Skeletal muscle tissue (tissue), 4 donors: Measurements from ENCODE around the gene ENTREP1. TPM values are rescaled to one million over a fixed set of nuclear protein-coding genes. Genes with fewer than 3 reads are reported as not detected.

Source experiments
- H3K27ac ChIP-seq: one replicate; pipeline ENCODE4 v1.7.0; 2013; ENCODE audit warnings: mild to moderate bottlenecking, low read depth, low read length, inconsistent platforms
- H3K27me3 ChIP-seq, 3 donors: one replicate each; pipeline ENCODE4 v1.7.0; 2013; ENCODE audit warnings: low read length in 3 of 3; ENCODE audit not compliant: control insufficient read depth in 3 of 3, insufficient read depth in 3 of 3
- H3K36me3 ChIP-seq, 3 donors: one replicate each; pipeline ENCODE4 v1.7.0; 2013; ENCODE audit warnings: low read length in 3 of 3; ENCODE audit not compliant: control insufficient read depth in 3 of 3, insufficient read depth in 3 of 3
- H3K4me1 ChIP-seq, 3 donors: one replicate each; pipeline ENCODE4 v1.7.0; 2013; ENCODE audit warnings: low read length in 3 of 3, mild to moderate bottlenecking in 3 of 3; ENCODE audit not compliant: control insufficient read depth in 3 of 3, insufficient read depth in 3 of 3
- H3K4me3 ChIP-seq, 3 donors: one replicate each; pipeline ENCODE4 v1.7.0; 2013; ENCODE audit warnings: low read length in 3 of 3
- H3K9ac ChIP-seq, 3 donors: one replicate each; pipeline ENCODE4 v1.7.0; 2013; ENCODE audit warnings: low read length in 3 of 3, mild to moderate bottlenecking in 3 of 3, moderate library complexity in 2 of 3, low read depth in 1 of 3
- H3K9me3 ChIP-seq, 3 donors: one replicate each; pipeline ENCODE4 v1.7.0; 2013; ENCODE audit warnings: low read length in 3 of 3; ENCODE audit not compliant: control insufficient read depth in 3 of 3
- total RNA-seq: library from RNA; depleted of rRNA; stranded (reverse); fragments of >200 nt; gene quantifications from one replicate; pipeline ENCODE4 v1.2.3, GENCODE V29; 2014
- donor health status: Osteomylitis.

Gene ENTREP1, protein sequence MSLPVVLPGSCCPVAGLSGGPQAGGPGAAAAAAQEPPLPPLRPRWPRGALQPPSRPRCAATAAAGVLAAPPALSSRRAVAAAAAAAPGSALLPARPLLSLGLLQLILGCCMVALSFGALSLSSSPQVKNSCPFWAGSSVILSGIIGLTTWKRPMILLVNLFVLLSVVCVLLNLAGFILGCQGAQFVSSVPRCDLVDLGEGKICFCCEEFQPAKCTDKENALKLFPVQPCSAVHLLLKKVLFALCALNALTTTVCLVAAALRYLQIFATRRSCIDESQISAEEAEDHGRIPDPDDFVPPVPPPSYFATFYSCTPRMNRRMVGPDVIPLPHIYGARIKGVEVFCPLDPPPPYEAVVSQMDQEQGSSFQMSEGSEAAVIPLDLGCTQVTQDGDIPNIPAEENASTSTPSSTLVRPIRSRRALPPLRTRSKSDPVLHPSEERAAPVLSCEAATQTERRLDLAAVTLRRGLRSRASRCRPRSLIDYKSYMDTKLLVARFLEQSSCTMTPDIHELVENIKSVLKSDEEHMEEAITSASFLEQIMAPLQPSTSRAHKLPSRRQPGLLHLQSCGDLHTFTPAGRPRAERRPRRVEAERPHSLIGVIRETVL
- 15.1 TPM for total RNA-seq

DNA sequence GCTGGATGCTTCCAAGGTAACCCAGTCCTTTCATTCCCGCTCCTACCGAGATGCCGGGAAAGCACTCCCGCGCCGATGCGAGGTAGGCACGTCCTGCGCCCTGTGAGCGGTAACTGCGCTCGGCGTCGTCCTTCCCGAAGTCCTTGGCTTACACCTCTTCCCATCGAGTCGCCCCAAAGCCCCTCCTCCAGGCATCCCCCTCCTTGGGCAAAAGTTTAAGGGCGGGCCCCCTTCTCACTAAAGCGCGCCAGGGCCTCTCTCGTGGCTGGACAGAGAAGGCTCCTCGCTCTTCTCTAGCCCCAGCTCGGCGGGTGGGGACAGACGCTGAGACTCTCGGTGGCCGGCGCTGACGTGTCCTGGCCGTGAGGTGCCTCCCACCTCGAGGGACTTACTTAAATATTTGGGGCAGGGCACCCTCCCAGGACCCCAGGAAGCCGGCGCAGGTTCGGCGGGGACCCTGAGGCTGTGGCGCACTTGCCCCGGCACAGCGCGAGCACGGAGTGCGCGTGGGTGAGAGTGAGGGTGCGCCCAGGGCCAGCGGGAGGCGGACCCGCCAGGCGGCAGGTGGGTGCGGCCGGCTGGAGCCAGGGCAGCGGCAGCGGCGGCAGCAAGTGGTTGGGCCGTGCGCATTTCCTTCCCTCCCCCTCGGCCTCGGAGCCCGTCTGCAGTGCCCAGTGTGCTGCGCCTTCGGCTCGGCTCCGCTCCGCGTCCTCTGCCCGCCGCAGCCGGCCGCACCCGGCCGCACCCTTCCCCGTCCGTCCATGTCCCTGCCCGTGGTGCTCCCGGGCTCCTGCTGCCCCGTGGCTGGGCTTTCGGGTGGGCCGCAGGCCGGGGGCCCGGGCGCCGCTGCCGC lies at the start of gene ENTREP1:
ENTREP1 (plus strand) TSS at position 667 of the 853 bp plus-strand sequence; CDS start at position 762, 95 bp downstream.
- H3K9ac ChIP-seq: peak within 1 kb of the TSS; percentile 79 to 90 (median 82)

DNA sequence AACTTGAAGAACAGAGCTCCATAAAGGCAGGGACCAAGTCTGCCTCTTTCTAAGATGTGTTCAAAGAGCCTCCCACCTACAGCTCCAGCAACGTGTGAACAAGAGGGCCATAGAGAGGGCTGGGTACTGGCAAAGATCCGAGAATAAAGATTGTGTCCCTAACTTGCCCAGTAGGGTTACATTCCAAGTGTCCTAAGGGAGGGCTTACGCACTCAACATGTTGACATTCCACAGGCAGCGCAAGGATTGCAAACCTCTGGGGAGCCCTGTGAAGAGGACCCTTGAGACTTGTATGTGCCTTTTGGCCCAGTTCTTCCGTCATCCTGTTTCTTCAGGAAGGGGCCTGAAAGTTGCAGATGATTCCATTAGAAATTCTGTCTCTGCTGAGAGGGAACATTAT lies 48.2 kb upstream of the ENTREP1 start:
- H3K27ac ChIP-seq: no peak overlapping the region
- peaks cover 0 to 2% (median 0%) of the 10 kb centered on the region in 3 donors for H3K9me3 ChIP-seq
- H3K36me3 ChIP-seq: no peaks in the 10 kb centered on the region
- no peaks in the 10 kb centered on the region for H3K27me3 ChIP-seq
- H3K4me3 ChIP-seq: no peak overlapping the region
- H3K4me1 ChIP-seq: peaks cover 8 to 17% (median 16%) of the 10 kb centered on the region in 3 donors
- H3K9ac ChIP-seq: no peak overlapping the region

More for the DNA sequence above, at the start of gene ENTREP1:
- peaks cover 0 to 6% (median 0%) of the 10 kb centered on the region in 3 donors for H3K27me3 ChIP-seq
- peak within 1 kb of the TSS; percentile 73 for H3K27ac ChIP-seq
- no peaks in the 10 kb centered on the region for H3K36me3 ChIP-seq
- H3K4me1 ChIP-seq: peaks cover 11 to 16% (median 13%) of the 10 kb centered on the region in 3 donors
- H3K4me3 ChIP-seq: peak within 1 kb of the TSS; percentile 75 to 85 (median 82)
- H3K9me3 ChIP-seq: no peaks in the 10 kb centered on the region

DNA sequence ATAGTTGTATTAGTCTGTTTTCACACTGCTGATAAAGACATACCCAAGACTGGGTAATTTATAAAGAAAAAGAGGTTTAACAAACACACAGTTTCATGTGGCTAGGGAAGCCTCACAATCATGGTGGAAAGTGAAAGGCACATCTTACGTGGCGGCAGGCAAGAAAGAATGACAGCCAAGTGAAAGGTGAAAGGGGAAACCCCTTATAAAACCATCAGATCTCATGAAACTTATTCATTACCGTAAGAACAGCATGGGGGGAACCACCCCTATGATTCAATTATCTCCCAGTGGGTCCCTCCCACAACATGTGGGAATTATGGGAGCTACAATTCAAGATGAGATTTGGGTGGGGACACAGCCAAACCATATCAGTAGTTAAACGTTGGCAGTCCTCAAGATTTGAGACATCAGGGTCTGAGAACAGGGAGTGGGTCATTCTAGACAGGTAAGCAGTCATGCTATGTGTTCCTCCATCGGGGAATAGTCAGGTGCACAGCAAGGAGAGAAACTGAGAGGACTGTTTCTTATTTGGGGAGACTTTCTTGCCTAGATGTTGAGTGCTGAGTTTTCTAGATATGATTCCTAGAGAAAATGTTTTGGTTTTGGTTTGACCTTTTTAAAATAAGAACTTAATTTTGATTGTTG lies 45.8 kb upstream of the ENTREP1 start:
- Histone ChIP-seq H3K4me1 (peaks cover 0 to 2% (median 0%) of the 10 kb centered on the region in 3 donors), H3K4me3 (no peak overlapping the region), H3K9ac (no peak overlapping the region), H3K27me3 (no peaks in the 10 kb centered on the region), H3K27ac (no peak overlapping the region), H3K36me3 (no peaks in the 10 kb centered on the region), H3K9me3 (peaks cover 0 to 2% (median 0%) of the 10 kb centered on the region in 3 donors)

DNA sequence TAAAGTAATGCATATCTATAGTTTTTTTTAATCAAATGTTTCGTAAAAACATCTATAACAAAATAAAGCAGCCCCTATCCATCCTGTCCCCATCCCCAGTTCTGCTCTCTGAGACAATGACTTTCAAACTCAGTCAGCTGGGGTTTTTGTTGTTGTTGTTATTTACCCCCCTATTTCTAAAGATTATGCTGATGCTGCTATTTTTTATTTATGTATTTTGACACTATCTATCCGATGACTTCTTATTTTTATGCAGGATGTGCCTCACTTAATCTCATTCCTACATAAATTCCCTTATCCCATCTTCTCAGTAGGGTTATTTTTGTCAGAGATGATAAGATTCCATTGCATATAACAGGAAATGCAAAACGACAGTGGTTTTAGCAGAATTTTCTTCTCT lies 45.3 kb upstream of the ENTREP1 start:
- no peaks in the 10 kb centered on the region for H3K36me3 ChIP-seq
- no peak overlapping the region for H3K9ac ChIP-seq
- H3K27ac ChIP-seq: no peak overlapping the region
- H3K4me1 ChIP-seq: peaks cover 0 to 2% (median 0%) of the 10 kb centered on the region in 3 donors
- no peak overlapping the region for H3K4me3 ChIP-seq
- no peaks in the 10 kb centered on the region for H3K27me3 ChIP-seq
- H3K9me3 ChIP-seq: peaks cover 0 to 2% (median 0%) of the 10 kb centered on the region in 3 donors

DNA sequence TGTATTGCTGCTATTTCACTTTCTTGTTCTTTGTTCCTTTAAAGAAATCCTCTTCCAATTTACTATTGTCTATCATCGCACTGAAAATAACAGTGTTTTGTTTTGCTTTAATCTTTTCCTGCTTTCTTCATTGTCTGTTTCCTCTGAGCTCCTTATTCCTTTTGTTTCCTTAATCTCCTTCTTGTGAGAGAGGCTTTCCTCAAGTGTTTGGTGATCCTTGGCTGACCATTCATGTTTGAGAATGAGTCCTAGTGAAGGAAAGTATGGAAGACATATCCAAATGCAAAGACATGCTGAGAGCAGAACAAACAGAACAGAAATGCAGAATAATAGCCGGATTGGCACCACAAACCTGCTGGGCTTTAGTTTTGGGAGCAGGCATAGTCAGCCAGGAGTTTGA lies 42.0 kb upstream of the ENTREP1 start:
- Histone ChIP-seq H3K27ac (no peak overlapping the region), H3K4me1 (no peaks in the 10 kb centered on the region), H3K9me3 (no peaks in the 10 kb centered on the region), H3K9ac (no peak overlapping the region), H3K27me3 (no peaks in the 10 kb centered on the region), H3K4me3 (no peak overlapping the region), H3K36me3 (no peaks in the 10 kb centered on the region)

DNA sequence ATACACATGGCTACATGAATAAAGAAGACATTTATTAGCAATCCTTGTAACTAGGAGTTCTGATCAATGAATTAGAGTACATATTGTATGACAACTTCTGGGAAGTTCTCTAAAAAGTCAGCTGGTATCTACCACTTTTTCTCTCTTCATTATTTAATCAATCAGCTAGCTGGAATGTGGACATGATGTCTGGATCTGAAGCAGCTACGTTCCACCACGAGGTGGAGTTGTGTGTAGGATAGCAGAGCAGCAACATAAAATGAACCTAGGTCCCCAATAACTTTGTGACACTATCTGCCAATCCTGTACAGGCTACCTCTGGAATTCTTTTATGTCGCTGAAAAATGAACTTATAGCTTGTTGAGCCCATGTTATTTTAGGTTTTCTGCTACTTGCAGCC lies 32.9 kb upstream of the ENTREP1 start:
- Histone ChIP-seq H3K4me1 (peaks cover 5 to 12% (median 6%) of the 10 kb centered on the region in 3 donors), H3K27me3 (no peaks in the 10 kb centered on the region), H3K9me3 (no peaks in the 10 kb centered on the region), H3K4me3 (no peak overlapping the region), H3K27ac (no peak overlapping the region), H3K9ac (no peak overlapping the region), H3K36me3 (no peaks in the 10 kb centered on the region)

DNA sequence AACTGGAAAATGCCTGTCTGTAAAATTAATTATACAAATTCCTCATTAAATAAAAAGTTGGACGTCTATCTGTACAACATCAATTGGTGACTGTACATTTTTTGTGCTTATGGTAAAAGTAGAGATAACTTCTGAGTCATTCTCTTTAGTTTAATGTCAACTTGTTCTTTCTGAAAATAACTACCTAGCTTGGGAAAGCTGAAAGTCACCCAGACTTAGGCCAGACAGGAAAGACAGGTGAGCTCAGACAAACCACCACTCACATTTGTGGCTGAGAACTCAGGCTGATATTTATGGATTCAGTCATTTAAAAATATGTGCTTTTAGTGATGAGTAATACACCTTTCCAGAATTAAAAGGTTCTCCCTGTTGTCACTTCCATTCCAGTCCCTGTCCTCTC lies 31.9 kb upstream of the ENTREP1 start:
- Histone ChIP-seq H3K36me3 (no peaks in the 10 kb centered on the region), H3K27ac (no peak overlapping the region), H3K9ac (no peak overlapping the region), H3K4me1 (peaks cover 5 to 15% (median 6%) of the 10 kb centered on the region in 3 donors), H3K4me3 (no peak overlapping the region), H3K9me3 (no peaks in the 10 kb centered on the region), H3K27me3 (no peaks in the 10 kb centered on the region)

DNA sequence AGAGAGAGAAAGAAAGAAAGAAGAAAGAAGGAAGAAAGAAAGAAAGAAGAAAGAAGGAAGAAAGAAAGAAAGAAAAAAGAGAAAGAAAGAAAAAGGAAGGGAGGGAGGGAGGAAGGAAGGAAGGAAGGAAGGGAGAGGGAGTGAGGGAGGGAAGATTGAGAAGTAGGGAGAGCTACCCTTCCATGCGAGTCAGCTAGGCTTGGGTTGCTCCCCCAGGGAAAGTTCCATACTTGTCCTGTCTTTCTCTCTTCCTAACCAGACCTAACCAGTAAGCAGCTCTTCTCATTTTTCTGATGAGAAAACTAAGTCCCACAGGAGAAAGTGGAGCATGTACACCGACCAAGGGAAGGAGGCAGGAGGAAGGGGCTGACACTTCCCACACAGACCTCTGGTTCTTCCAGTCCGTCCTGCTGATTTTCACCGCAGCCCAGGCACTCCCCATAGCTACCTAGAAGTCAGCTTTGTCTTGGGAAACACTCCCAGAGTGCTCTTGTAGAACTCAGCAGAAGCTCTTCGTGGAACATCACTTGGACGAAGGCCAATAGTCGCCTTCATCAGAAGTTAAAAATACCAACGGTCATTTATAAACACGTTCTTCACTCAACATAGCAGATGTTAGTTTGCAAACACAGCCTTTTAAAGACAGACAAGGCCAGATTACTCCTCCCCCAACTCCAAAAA lies 29.0 kb upstream of the ENTREP1 start:
- Histone ChIP-seq H3K4me1 (peaks cover 5 to 15% (median 6%) of the 10 kb centered on the region in 3 donors), H3K27ac (peak overlapping the region; percentile 42), H3K9ac (no peak overlapping the region), H3K9me3 (no peaks in the 10 kb centered on the region), H3K36me3 (no peaks in the 10 kb centered on the region), H3K4me3 (peak overlapping the region in 2 of 3 donors; percentile 17 to 23), H3K27me3 (no peaks in the 10 kb centered on the region)
